Spinal cord (tissue), 10 donors: Measurements from ENCODE around the gene TNFRSF6B. TPM values are rescaled to one million over a fixed set of nuclear protein-coding genes. Genes with fewer than 3 reads are reported as not detected.
"Not testable (repeated sequence)": the region's sequence is repeated elsewhere in the genome, so short reads cannot be mapped to it uniquely, and the experiment has no call there.

Experiments used
- DNase-seq, 6 donors: peaks; one replicate each; pipeline versions ENCODE4 v3.0.0 to v3.0.0-alpha.2; 2013 to 2015; ENCODE audit warnings: low spot score in 6 of 6, low read depth in 4 of 6
- H3K27ac ChIP-seq: one replicate; pipeline ENCODE4 v1.5.1; 2013; ENCODE audit warnings: low read depth, low read length, control low read depth
- H3K27me3 ChIP-seq: one replicate; pipeline ENCODE4 v1.6.1; 2013; ENCODE audit warnings: low read length; ENCODE audit not compliant: control insufficient read depth, insufficient read depth
- H3K36me3 ChIP-seq: one replicate; pipeline ENCODE4 v1.6.1; 2013; ENCODE audit warnings: low read length; ENCODE audit not compliant: control insufficient read depth, insufficient read depth
- H3K4me1 ChIP-seq: one replicate; pipeline ENCODE4 v1.6.1; 2013; ENCODE audit warnings: low read length; ENCODE audit not compliant: control insufficient read depth, insufficient read depth
- H3K4me3 ChIP-seq: one replicate; pipeline ENCODE4 v1.5.1; 2013; ENCODE audit warnings: low read depth, low read length, control low read depth
- H3K9me3 ChIP-seq: one replicate; pipeline ENCODE4 v1.6.1; 2013; ENCODE audit warnings: low read length; ENCODE audit not compliant: control insufficient read depth, insufficient read depth
- WGBS: methylation state at CpG from one replicate; pipeline ENCODE4 v1.1.5; 2013; ENCODE audit warnings: missing lambda C conversion rate; ENCODE audit not compliant: insufficient coverage; 5-methylcytosine and 5-hydroxymethylcytosine counted together
- long read RNA-seq, 4 donors: transcript quantifications; one replicate each; lab custom pipeline, GENCODE V29; 2026
- polyA plus RNA-seq, 2 donors: library from polyadenylated mRNA; unstranded; fragments of 120-200 nt; gene quantifications; one replicate each; pipeline ENCODE4 v1.2.1, GENCODE V29; 2013; ENCODE audit not compliant: insufficient read length in 2 of 2
- total RNA-seq, 2 donors: library from RNA; depleted of rRNA in 1 of 2; stranded (reverse); fragments of 120-200 nt in 1 of 2; fragments of >200 nt in 1 of 2; gene quantifications; one replicate each; pipeline versions ENCODE4 v1.2.3 to v1.2.4, GENCODE V29; 2013 to 2014
- donor health status: healthy.

The TNFRSF6B gene, protein sequence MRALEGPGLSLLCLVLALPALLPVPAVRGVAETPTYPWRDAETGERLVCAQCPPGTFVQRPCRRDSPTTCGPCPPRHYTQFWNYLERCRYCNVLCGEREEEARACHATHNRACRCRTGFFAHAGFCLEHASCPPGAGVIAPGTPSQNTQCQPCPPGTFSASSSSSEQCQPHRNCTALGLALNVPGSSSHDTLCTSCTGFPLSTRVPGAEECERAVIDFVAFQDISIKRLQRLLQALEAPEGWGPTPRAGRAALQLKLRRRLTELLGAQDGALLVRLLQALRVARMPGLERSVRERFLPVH
- total RNA-seq (1 to 10 TPM; 1.1 to 3.1 TPM), polyA plus RNA-seq (1 to 10 TPM; 2.8 to 5.2 TPM)
- long read RNA-seq, donor 1, partial matches to known transcripts: 0 of 2 reads
- long read RNA-seq, donor 1, other reads (novel, unspliced or antisense): 0 of 2 reads
- long read RNA-seq, donor 2: 0 reads
- long read RNA-seq, donor 3: 0 reads
- long read RNA-seq, donor 4, partial matches to known transcripts: 0 of 1 reads
- long read RNA-seq, donor 4, other reads (novel, unspliced or antisense): 0 of 1 reads

DNA sequence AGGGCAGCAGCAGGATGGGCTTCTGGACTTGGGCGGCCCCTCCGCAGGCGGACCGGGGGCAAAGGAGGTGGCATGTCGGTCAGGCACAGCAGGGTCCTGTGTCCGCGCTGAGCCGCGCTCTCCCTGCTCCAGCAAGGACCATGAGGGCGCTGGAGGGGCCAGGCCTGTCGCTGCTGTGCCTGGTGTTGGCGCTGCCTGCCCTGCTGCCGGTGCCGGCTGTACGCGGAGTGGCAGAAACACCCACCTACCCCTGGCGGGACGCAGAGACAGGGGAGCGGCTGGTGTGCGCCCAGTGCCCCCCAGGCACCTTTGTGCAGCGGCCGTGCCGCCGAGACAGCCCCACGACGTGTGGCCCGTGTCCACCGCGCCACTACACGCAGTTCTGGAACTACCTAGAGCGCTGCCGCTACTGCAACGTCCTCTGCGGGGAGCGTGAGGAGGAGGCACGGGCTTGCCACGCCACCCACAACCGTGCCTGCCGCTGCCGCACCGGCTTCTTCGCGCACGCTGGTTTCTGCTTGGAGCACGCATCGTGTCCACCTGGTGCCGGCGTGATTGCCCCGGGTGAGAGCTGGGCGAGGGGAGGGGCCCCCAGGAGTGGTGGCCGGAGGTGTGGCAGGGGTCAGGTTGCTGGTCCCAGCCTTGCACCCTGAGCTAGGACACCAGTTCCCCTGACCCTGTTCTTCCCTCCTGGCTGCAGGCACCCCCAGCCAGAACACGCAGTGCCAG is at the start of gene TNFRSF6B:
TNFRSF6B (plus strand) TSS at position 25 of the 729 bp plus-strand sequence; CDS start at position 141, 116 bp downstream.
- Histone ChIP-seq H3K27ac (no peak within 1 kb of the TSS), H3K27me3 (no peaks in the 10 kb centered on the region), H3K4me3 (peak within 1 kb of the TSS; percentile 1), H3K36me3 (peaks cover 97% of the 10 kb centered on the region), H3K4me1 (peaks cover 25% of the 10 kb centered on the region), H3K9me3 (no peaks in the 10 kb centered on the region)
- WGBS: 20% methylated on average over 52 of the region's 52 CpGs
- DNase-seq: peak in 1 of 6 donors; percentile 46

DNA sequence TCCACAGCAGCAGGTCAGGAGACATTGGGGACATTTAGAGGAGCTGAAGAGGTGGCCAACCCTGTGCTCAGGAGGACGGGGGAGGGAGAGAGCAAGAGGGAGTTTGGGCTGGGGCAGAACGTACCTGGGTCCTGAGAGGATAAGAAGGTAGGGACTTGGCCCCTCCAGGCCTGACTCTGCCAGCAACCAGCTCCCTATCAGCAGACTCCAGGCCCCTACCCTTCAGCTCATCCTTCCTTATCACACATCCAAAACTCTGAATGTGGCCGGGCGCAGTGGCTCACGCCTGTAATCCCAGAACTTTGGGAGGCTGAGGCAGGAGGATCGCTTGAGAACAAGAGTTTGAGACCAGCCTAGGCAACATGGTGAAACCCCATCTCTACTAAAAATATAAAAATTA is 48.3 kb upstream of the TNFRSF6B start:
- Histone ChIP-seq H3K4me1 (peaks cover 15% of the 10 kb centered on the region), H3K4me3 (no peak overlapping the region), H3K27me3 (no peaks in the 10 kb centered on the region), H3K36me3 (peaks cover 40% of the 10 kb centered on the region), H3K27ac (no peak overlapping the region), H3K9me3 (no peaks in the 10 kb centered on the region)
- no CpG with 5 or more reads among the region's 6 CpGs for WGBS
- no peak for DNase-seq

DNA sequence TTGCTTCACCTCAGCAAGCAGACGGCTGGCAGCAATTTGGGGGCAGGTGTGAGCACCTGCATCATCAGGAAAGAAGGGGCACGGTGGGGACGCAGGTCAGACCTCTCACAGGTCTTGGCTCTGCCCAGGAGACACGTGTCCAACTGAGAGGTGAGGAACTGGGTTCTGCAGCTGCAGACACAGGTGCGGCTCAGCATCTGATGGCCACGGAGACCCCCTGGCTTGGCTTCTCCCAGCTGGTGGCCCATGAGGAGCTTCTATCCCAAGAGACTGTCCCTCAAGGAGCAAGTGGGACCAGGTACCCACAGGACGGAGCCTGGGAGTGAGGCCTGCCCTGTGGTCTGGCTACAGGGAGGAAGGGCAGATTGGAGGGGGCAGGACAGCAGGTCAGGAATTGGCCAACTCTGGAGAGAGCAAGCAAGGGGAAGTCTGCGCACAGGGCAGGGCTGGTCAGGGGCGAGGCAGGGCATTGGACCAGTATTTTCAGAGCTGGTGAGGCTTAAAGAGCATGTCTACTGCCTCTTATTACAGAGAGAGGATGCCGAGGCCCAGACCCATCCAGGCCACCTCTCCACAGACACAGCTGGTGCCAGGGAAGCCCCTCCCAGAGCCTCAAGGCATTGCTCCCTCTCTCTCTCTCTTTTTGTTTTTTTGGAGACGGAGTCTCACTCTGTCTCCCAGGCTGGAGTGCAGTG is 47.4 kb upstream of the TNFRSF6B start:
- 84% methylated on average over 9 of the region's 11 CpGs for WGBS
- no peak overlapping the region for H3K27ac ChIP-seq

DNA sequence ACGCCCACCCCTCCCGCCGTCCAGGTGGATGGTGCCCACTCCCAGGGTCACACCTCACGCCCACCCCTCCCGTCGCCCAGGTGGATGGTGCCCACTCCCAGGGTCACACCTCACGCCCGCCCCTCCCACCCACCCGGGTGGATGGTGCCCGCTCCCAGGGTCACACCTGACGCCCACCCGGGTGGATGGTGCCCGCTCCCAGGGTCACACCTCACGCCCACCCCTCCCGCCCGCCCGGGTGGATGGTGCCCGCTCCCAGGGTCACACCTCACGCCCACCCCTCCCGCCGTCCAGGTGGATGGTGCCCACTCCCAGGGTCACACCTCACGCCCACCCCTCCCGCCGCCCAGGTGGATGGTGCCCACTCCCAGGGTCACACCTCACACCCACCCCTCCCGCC is 46.0 kb upstream of the TNFRSF6B start:
- peaks cover 25% of the 10 kb centered on the region for H3K36me3 ChIP-seq
- H3K27ac ChIP-seq, H3K9me3 ChIP-seq, H3K4me3 ChIP-seq, H3K27me3 ChIP-seq, DNase-seq: not testable (repeated sequence)
- peaks cover 34% of the 10 kb centered on the region for H3K4me1 ChIP-seq
- WGBS: no CpG with 5 or more reads among the region's 25 CpGs

More for the DNA sequence above, 47.4 kb upstream of the TNFRSF6B start:
- Histone ChIP-seq H3K4me3 (no peak overlapping the region), H3K4me1 (peaks cover 21% of the 10 kb centered on the region), H3K9me3 (no peaks in the 10 kb centered on the region), H3K27me3 (no peaks in the 10 kb centered on the region), H3K36me3 (peaks cover 31% of the 10 kb centered on the region)
- DNase-seq: no peak

DNA sequence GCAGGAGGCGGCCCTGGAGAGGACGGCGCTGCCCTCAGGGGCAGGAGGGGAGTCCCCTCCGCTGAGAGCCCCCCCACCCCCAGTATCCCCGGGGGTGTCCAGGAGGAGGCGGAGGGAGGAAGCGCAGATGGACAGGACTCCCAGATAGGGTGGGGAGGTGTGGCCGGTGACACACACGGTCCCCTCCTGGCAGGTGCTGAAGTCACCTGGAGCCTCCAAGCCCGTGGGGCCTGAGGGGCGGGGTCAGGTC is 44.6 kb upstream of the TNFRSF6B start:
- H3K36me3 ChIP-seq: peaks cover 25% of the 10 kb centered on the region
- H3K27me3 ChIP-seq: no peaks in the 10 kb centered on the region
- DNase-seq: no peak
- H3K9me3 ChIP-seq: no peaks in the 10 kb centered on the region
- peak overlapping the region; percentile 45 for H3K4me3 ChIP-seq
- H3K4me1 ChIP-seq: peaks cover 38% of the 10 kb centered on the region
- 16% methylated on average over 6 of the region's 11 CpGs for WGBS
- H3K27ac ChIP-seq: no peak overlapping the region

DNA sequence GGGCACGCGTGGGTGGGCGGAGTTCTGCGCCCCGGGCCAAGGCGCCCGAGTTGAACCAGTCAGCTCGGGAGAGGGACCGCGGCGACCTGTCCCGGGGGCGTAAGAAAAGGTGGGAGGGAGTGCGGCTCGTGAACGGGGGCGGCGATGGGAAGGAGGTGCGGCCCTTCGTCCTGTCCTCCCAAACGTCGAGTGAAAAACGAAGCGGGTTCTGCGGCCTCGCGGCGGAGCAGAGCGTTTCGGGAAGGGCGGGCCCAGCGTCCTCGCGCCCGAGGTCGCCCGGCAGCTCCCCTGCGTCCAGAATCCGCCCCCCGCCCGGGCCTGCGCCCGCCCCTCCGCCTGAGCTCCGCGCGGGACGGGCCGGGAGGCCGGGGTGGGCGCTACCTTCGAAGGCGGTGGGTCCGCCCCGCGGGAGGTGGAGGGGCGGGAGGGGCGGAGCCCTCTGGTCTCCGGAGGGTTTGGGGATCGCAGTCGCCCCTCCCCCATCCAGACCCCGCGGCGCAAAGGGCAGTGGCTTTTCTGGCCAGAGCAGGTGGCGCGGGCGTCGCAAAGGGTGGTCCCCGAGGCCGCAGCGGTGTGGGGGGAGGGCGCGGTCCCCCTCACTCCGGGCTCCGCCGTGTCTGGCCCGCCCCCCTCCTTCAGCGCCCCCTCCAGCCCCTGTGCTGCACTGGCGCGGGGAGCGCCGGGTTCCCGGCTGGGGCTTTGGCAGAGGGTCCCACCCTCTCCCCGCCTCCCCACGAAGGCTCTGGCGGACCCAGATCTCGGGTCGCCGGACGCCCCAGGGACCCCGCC is 44.1 kb upstream of the TNFRSF6B start:
- no peaks in the 10 kb centered on the region for H3K27me3 ChIP-seq
- peaks cover 43% of the 10 kb centered on the region for H3K4me1 ChIP-seq
- WGBS: under 1% methylated on average over 88 of the region's 91 CpGs
- no peak overlapping the region for H3K27ac ChIP-seq
- peak overlapping the region; percentile 45 for H3K4me3 ChIP-seq
- H3K9me3 ChIP-seq: no peaks in the 10 kb centered on the region
- peak in 2 of 6 donors; percentile 52 to 69 for DNase-seq
- H3K36me3 ChIP-seq: peaks cover 25% of the 10 kb centered on the region

DNA sequence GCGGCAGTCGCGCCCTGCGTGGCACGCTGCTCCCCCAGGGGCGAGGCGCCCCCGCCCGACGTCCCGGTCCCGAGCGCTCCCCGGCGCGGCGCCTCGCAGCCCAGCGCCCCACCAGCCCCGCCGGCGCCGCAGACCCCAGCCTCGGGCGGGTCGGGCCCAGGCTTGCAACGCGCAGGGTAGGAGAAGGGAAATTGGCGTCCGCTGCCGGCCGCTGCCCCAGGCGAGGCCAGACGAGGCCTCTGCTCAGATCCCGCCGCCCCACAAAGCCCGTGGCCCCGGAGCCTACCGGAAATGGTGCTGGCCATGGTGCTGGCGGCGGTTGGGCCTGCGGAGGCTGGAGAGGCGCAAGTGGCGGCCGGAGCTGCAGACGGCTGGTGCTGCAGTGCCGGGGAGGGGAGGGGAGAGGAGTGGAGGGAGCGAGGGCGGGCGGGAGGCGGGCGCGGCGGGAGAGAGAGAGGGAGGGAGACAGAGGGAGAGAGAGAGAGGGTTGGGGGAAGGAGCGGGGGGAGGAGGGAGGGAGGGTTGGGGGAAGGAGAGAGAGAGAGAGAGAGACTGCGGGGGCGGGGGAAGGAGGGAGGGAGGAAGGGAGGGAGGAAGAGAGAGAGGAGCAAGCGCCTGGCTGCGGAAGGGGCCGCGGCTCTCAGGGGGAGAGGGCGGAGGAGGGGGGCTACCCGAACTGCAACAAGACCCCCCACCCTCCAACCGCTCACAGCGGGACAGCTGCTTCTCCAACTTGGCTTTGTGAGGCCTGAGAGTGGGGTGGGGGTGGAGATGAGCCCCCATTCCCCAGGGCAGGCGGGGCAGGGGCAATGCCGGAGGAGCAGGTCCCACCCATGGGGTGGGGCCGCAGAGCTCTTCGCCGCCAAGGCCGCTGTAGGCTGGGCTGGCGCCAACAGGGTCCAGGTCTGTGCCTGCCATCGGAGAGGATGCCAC is 43.1 kb upstream of the TNFRSF6B start, which contains the start of gene STMN3:
STMN3 (minus strand) TSS at position 384 of the 933 bp plus-strand sequence; CDS start at position 305, 79 bp downstream.
- Histone ChIP-seq H3K4me1 (peaks cover 50% of the 10 kb centered on the region), H3K27ac (peak within 1 kb of the TSS; percentile 93), H3K4me3 (peak within 1 kb of the TSS; percentile 73), H3K36me3 (peaks cover 20% of the 10 kb centered on the region), H3K27me3 (no peaks in the 10 kb centered on the region), H3K9me3 (no peaks in the 10 kb centered on the region)
- WGBS: 0% methylated on average over 54 of the region's 73 CpGs
- DNase-seq: peak in 4 of 6 donors; percentile 64 to 98 (median 92)

DNA sequence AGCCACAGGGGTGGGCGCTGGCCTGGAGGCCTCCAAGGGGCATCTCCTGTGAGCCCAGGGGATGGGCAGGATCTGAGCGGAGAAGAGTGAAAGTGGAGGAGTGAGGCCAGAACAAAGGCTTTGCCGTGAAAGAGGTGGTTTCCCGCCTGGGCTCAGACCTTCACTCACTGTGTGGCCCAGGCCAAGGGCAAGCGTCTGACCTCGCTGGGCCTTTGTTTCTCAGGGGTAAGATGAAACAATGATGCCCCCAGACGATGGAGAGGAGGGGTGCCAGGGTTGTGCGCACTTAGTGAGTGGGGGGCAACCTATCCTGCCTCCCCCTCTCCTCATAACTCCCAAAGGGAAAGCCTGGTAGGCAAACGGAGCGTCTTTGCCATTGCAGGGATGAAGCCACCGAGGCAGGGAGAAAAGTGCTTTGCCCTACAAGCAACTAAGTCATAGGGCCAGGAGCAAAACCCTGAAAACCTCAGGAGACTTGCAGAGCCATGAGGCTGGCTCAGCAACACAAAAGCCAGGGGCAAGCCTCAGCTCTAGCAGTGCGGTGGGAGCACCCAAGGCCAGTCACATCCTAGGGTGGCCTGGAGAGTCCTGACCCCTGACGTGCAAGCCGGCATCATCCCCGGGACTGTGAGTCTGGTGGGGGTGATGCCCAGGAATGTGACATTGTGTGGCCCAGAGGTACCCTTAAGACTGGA is 42.3 kb upstream of the TNFRSF6B start:
- Histone ChIP-seq H3K9me3 (no peaks in the 10 kb centered on the region), H3K27me3 (no peaks in the 10 kb centered on the region), H3K4me1 (peaks cover 56% of the 10 kb centered on the region), H3K27ac (peak overlapping the region; percentile 93), H3K36me3 (peaks cover 13% of the 10 kb centered on the region), H3K4me3 (peak overlapping the region; percentile 73)
- DNase-seq: peak in 1 of 6 donors; percentile 27
- WGBS: 47% methylated on average over 11 of the region's 15 CpGs
